Measurements from ENCODE around the gene SELENOM.

Gene SELENOM

GRCh38 chr22:31139066-31139465, 31.7 kb upstream of the SELENOM start:
- H3K4me3 ChIP-seq (ENCODE audit: low read depth, low read length) = no peak overlapping the region
- TF ChIP-seq, protein P1, sequence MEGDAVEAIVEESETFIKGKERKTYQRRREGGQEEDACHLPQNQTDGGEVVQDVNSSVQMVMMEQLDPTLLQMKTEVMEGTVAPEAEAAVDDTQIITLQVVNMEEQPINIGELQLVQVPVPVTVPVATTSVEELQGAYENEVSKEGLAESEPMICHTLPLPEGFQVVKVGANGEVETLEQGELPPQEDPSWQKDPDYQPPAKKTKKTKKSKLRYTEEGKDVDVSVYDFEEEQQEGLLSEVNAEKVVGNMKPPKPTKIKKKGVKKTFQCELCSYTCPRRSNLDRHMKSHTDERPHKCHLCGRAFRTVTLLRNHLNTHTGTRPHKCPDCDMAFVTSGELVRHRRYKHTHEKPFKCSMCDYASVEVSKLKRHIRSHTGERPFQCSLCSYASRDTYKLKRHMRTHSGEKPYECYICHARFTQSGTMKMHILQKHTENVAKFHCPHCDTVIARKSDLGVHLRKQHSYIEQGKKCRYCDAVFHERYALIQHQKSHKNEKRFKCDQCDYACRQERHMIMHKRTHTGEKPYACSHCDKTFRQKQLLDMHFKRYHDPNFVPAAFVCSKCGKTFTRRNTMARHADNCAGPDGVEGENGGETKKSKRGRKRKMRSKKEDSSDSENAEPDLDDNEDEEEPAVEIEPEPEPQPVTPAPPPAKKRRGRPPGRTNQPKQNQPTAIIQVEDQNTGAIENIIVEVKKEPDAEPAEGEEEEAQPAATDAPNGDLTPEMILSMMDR (IDR thresholded peaks at IDR 0.05) = no peak
- H3K79me2 ChIP-seq = no peaks in the 10 kb centered on the region
- H3K9ac ChIP-seq = no peak overlapping the region
- peaks cover 32% of the 10 kb centered on the region for H3K4me1 ChIP-seq
- H3K36me3 ChIP-seq (ENCODE audit: control insufficient read depth, insufficient read depth, low read length) = no peaks in the 10 kb centered on the region
- H3K27me3 ChIP-seq (ENCODE audit: control insufficient read depth, insufficient read depth, low read length) = no peaks in the 10 kb centered on the region
- H2AFZ ChIP-seq = no peak overlapping the region
- H3K4me2 ChIP-seq (ENCODE audit: low read length) = no peak overlapping the region
- H3K9me3 ChIP-seq (ENCODE audit: control insufficient read depth, low read length) = no peaks in the 10 kb centered on the region
- H3K27ac ChIP-seq = no peak overlapping the region

DNA sequence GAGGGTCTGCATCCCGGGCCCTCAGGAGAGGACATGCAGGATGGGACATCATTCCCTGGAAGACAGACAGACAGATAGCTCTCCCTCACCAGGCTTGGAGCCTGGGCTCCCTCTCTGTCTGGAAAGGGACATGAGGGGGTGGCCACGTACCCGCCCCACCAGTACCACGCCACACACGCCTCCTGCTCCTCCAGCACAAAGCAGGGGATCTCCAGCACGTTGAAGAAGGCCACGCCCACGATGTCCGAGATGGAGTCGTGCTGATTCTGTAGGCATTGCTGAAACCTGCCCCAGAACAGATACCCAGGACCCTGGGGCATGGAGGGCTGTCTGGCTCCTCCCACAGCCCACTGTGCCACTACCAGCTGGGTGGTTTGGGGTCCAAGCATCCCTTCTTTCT, 30.8 kb upstream of the SELENOM start:
- Histone ChIP-seq H3K27me3 (ENCODE audit: control insufficient read depth, insufficient read depth, low read length) (no peaks in the 10 kb centered on the region), H3K79me2 (no peaks in the 10 kb centered on the region)
- TF ChIP-seq, protein P1 (IDR thresholded peaks at IDR 0.05) = no peak

DNA sequence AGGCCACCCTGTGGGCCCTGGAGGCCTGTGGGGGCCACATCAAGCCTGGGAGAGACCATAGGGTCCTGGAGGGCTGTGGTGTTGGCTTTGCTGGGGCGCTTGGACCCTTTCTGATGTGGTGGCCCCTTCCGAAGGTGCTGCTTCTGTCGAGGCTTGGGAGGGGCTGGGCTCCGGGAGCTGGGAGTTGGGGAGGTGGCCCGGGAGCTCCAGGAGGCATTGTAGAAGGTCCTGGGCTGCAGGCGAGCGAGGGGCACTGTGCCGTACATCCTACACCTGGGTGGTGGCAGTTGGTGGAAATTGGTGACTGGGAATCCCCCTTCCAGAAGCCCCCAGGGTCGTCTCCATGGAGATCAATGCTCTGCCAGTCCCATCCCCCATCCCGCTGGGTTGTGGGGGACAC, 30.4 kb upstream of the SELENOM start:
- Histone ChIP-seq H3K27me3 (ENCODE audit: control insufficient read depth, insufficient read depth, low read length) (no peaks in the 10 kb centered on the region), H3K36me3 (ENCODE audit: control insufficient read depth, insufficient read depth, low read length) (no peaks in the 10 kb centered on the region), H3K4me1 (peaks cover 32% of the 10 kb centered on the region), H3K79me2 (no peaks in the 10 kb centered on the region), H3K4me2 (ENCODE audit: low read length) (no peak overlapping the region), H3K9me3 (ENCODE audit: control insufficient read depth, low read length) (no peaks in the 10 kb centered on the region), H2AFZ (no peak overlapping the region), H3K9ac (no peak overlapping the region), H3K4me3 (ENCODE audit: low read depth, low read length) (no peak overlapping the region), H3K27ac (no peak overlapping the region)
- TF ChIP-seq, protein P1 (IDR thresholded peaks at IDR 0.05) = no peak

More for the DNA sequence above, 30.8 kb upstream of the SELENOM start:
- no peaks in the 10 kb centered on the region for H3K36me3 ChIP-seq (ENCODE audit: control insufficient read depth, insufficient read depth, low read length)
- H3K9ac ChIP-seq = no peak overlapping the region
- no peak overlapping the region for H2AFZ ChIP-seq
- no peaks in the 10 kb centered on the region for H3K9me3 ChIP-seq (ENCODE audit: control insufficient read depth, low read length)
- no peak overlapping the region for H3K27ac ChIP-seq
- H3K4me2 ChIP-seq (ENCODE audit: low read length) = no peak overlapping the region
- H3K4me1 ChIP-seq = peaks cover 31% of the 10 kb centered on the region
- H3K4me3 ChIP-seq (ENCODE audit: low read depth, low read length) = no peak overlapping the region

- H3K9me3 ChIP-seq (ENCODE audit: control insufficient read depth, low read length) = no peaks in the 10 kb centered on the region
- TF ChIP-seq, protein P1 (IDR thresholded peaks at IDR 0.05) = no peak
Measured at GRCh38 chr22:31136711-31137110, 29.3 kb upstream of the SELENOM start.

DNA sequence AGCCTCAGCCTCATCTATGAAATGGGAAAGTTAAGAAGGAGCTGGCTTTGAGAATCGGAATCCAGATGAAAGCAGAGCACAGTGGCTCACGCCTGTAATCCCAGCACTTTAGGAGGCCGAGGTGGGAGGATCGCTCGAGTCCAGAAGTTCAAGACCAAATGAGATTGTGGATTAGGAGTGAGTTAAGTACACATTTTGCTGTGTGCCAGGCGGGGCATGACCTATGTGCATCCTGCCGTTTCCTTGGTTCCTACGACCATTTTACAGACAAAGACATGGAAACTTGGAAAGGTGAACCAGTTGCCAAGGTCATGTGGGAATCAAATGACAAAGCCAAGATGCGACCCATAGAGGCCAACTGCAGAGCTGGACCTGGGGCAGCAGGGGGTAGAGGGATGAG, 28.8 kb upstream of the SELENOM start:
- H3K9ac ChIP-seq = no peak overlapping the region
- H3K27me3 ChIP-seq (ENCODE audit: control insufficient read depth, insufficient read depth, low read length) = no peaks in the 10 kb centered on the region
- H3K9me3 ChIP-seq (ENCODE audit: control insufficient read depth, low read length) = no peaks in the 10 kb centered on the region
- H3K4me3 ChIP-seq (ENCODE audit: low read depth, low read length) = no peak overlapping the region
- TF ChIP-seq, protein P1 (IDR thresholded peaks at IDR 0.05) = no peak
- H3K27ac ChIP-seq = peak overlapping the region; percentile 93
- no peaks in the 10 kb centered on the region for H3K79me2 ChIP-seq
- H2AFZ ChIP-seq = no peak overlapping the region
- peaks cover 41% of the 10 kb centered on the region for H3K4me1 ChIP-seq
- no peak overlapping the region for H3K4me2 ChIP-seq (ENCODE audit: low read length)
- H3K36me3 ChIP-seq (ENCODE audit: control insufficient read depth, insufficient read depth, low read length) = no peaks in the 10 kb centered on the region

More at GRCh38 chr22:31136711-31137110, 29.3 kb upstream of the SELENOM start:
- Histone ChIP-seq H3K27me3 (ENCODE audit: control insufficient read depth, insufficient read depth, low read length) (no peaks in the 10 kb centered on the region), H3K36me3 (ENCODE audit: control insufficient read depth, insufficient read depth, low read length) (no peaks in the 10 kb centered on the region), H3K79me2 (no peaks in the 10 kb centered on the region), H3K4me2 (ENCODE audit: low read length) (no peak overlapping the region), H3K9ac (no peak overlapping the region), H3K4me1 (peaks cover 37% of the 10 kb centered on the region), H3K4me3 (ENCODE audit: low read depth, low read length) (no peak overlapping the region), H3K27ac (peak overlapping the region; percentile 93), H2AFZ (no peak overlapping the region)

Data from parathyroid adenoma (tissue), 2 donors.